HG02852 (cell line): ENCODE results near the gene BAZ2B.

Source experiments
- ATAC-seq: cut with Tn5 transposase; IDR thresholded peaks from one replicate; pipeline ENCODE4 v1.9.1; 2021; ENCODE audit warnings: mild to moderate bottlenecking, moderate library complexity; ENCODE audit not compliant: unreplicated experiment

BAZ2B gene

GRCh38 chr2:159270744-159271379, 345.5 kb downstream of the BAZ2B start:
- no peak for ATAC-seq
